ENCODE data around the gene WDTC1. TPM values are rescaled to one million over a fixed set of nuclear protein-coding genes. Genes with fewer than 3 reads are reported as not detected.
"Not testable (repeated sequence)": the region's sequence is repeated elsewhere in the genome, so short reads cannot be mapped to it uniquely, and the experiment has no call there.

WDTC1 gene, protein sequence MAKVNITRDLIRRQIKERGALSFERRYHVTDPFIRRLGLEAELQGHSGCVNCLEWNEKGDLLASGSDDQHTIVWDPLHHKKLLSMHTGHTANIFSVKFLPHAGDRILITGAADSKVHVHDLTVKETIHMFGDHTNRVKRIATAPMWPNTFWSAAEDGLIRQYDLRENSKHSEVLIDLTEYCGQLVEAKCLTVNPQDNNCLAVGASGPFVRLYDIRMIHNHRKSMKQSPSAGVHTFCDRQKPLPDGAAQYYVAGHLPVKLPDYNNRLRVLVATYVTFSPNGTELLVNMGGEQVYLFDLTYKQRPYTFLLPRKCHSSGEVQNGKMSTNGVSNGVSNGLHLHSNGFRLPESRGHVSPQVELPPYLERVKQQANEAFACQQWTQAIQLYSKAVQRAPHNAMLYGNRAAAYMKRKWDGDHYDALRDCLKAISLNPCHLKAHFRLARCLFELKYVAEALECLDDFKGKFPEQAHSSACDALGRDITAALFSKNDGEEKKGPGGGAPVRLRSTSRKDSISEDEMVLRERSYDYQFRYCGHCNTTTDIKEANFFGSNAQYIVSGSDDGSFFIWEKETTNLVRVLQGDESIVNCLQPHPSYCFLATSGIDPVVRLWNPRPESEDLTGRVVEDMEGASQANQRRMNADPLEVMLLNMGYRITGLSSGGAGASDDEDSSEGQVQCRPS
- total RNA-seq, result 10 to 100 TPM; 36.8 to 85.5 (median 60.6) TPM

DNA sequence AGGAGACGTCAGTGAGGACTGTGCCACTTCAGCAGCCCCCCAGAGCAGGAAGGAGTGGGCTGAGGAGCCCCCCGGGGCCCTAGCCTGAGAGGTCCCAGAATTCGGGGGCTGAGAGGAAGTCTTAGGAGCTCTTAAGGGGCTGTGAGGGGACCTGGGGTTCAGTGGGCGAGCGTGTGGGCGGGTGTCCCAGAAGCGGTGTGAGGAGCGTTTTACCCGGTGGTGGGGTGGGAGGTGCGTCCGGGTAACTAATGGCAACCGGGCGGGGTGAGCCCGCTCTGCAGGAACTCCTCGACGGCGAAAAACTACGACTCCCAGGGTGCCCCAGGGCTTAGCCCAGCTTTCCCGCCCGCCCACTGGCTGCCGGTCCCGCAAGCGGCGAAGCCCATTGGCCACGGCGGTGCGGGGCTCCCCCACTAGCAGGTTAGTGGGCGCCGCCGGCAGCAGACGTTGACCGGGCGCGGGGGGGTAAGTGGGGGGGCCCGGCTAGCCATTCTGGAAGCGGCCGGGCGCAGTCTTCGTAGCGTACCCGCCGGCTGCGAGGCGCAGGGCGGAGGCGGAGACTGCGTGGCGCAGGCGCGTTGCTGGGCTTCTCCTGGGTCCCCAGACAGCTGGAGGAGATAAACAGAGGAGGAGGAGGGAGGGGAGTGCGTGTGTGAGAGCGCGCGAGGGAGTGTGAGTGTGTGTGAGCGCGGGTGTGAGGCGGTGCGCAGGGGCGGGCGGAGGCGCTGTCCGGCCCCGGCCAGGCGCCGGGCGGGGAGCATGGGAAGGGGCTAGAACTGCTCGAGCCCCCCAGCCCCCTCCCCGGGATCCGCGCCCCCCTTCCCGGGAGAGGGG is at the start of gene WDTC1:
Gene WDTC1, plus strand, starts transcription at position 584 of the 834 bp plus-strand sequence. CDS start 26,423 bp downstream, outside the sequence.
- DNase-seq, result peak; percentile 96 to 97
- Histone ChIP-seq H3K4me3 (peak within 1 kb of the TSS; percentile 69 to 90 (median 76)), H3K9me3 (no peaks in the 10 kb centered on the region), H3K36me3 (no peaks in the 10 kb centered on the region), H3K27me3 (no peaks in the 10 kb centered on the region), H3K4me1 (peaks cover 17 to 29% of the 10 kb centered on the region in 2 donors), H3K27ac (peak within 1 kb of the TSS; percentile 83 to 95 (median 89))
- intact Hi-C loops (cut with DNase I; ENCODE audit: low total_unique reads) (loop anchor here (1.0 to 5.0 kb wide), 2 partner anchors 77 to 131 kb away; partner anchors contain the start of gene SLC9A1), in situ Hi-C loops (cut with MboI; ENCODE audit: low sequenced_read_pairs in 4 of 4) (no loop called here)
- no peak for TF ChIP-seq CTCF (IDR thresholded peaks at IDR 0.05 in 4 of 5, conservative IDR thresholded peaks at IDR 0.05 in 1 of 5)
- TF ChIP-seq POLR2A (IDR thresholded peaks at IDR 0.05), result peak; percentile 62 to 82
- ATAC-seq, result peak; percentile 96

GRCh38 chr1:27184665-27185064 is 49.8 kb upstream of the WDTC1 start:
- in situ Hi-C loops (cut with MboI; ENCODE audit: low sequenced_read_pairs in 4 of 4); H3K4me1 ChIP-seq; H3K27ac ChIP-seq; H3K4me3 ChIP-seq; ATAC-seq; H3K9me3 ChIP-seq; DNase-seq; H3K27me3 ChIP-seq; intact Hi-C loops (cut with DNase I; ENCODE audit: low total_unique reads); H3K36me3 ChIP-seq: not testable (repeated sequence)

DNA sequence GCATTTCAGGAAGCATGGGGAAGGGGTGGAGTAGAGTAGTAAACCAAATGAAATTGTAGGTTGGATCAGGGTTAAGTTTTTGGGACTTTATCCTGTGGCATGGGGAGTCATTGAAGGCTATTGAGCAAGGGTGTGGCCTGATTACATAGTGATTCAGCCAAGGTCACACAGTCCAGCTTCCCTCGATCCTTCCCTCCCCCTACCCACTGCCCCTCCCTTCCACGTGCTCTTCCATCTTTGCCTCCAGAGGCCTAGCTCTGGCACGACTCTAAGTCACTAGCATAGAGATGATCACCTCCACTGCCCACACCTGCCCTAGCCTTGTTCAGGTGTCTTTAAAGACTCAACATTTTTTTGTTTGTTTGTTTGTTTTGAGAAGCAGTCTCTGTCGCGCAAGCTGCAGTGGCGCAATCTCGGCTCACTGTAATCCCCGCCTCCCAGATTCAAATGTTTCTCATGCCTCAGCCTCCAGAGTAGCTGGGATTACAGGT is 42.3 kb upstream of the WDTC1 start:
- ATAC-seq, result no peak
- in situ Hi-C loops (cut with MboI; ENCODE audit: low sequenced_read_pairs in 4 of 4) (loop anchor here in 1 of 4 donors (10.0 kb wide), 1 partner anchor 93 kb away; no protein-coding TSS in a partner anchor), intact Hi-C loops (cut with DNase I; ENCODE audit: low total_unique reads) (no loop called here)
- Histone ChIP-seq H3K36me3 (no peaks in the 10 kb centered on the region), H3K27ac (no peak overlapping the region), H3K4me3 (no peak overlapping the region), H3K27me3 (no peaks in the 10 kb centered on the region), H3K4me1 (no peaks in the 10 kb centered on the region), H3K9me3 (no peaks in the 10 kb centered on the region)
- TF ChIP-seq CTCF (IDR thresholded peaks at IDR 0.05 in 4 of 5, conservative IDR thresholded peaks at IDR 0.05 in 1 of 5) (no peak), POLR2A (IDR thresholded peaks at IDR 0.05) (no peak)
- DNase-seq, result no peak

GRCh38 chr1:27193194-27193593 is 41.2 kb upstream of the WDTC1 start:
- no peak for ATAC-seq
- DNase-seq, result no peak
- H3K36me3 ChIP-seq, result no peaks in the 10 kb centered on the region
- TF ChIP-seq CTCF (IDR thresholded peaks at IDR 0.05 in 4 of 5, conservative IDR thresholded peaks at IDR 0.05 in 1 of 5), result no peak
- no peak for TF ChIP-seq POLR2A (IDR thresholded peaks at IDR 0.05)
- no peaks in the 10 kb centered on the region for H3K4me1 ChIP-seq
- intact Hi-C loops (cut with DNase I; ENCODE audit: low total_unique reads), result no loop called here
- H3K4me3 ChIP-seq, result no peak overlapping the region
- no peak overlapping the region for H3K27ac ChIP-seq
- no peaks in the 10 kb centered on the region for H3K27me3 ChIP-seq
- H3K9me3 ChIP-seq, result no peaks in the 10 kb centered on the region
- in situ Hi-C loops (cut with MboI; ENCODE audit: low sequenced_read_pairs in 4 of 4), result loop anchor here in 1 of 4 donors (10.0 kb wide), 1 partner anchor 92 kb away; no protein-coding TSS in a partner anchor
